HG02943 (cell line): ENCODE data around the gene GABRG3.

Experiments
- ATAC-seq: cut with Tn5 transposase; IDR thresholded peaks from one replicate; pipeline ENCODE4 v1.9.1; 2021; ENCODE audit warnings: mild to moderate bottlenecking, low read depth, moderate library complexity; ENCODE audit not compliant: unreplicated experiment

The GABRG3 gene

GRCh38 chr15:27382361-27383025 lies 411.5 kb downstream of the GABRG3 start:
- ATAC-seq = no peak

GRCh38 chr15:27383726-27384125 lies 412.7 kb downstream of the GABRG3 start:
- no peak for ATAC-seq

- no peak for ATAC-seq
Measured at GRCh38 chr15:27392163-27392562, 421.2 kb downstream of the GABRG3 start.

- no peak for ATAC-seq
Measured at GRCh38 chr15:27396521-27396920, 425.5 kb downstream of the GABRG3 start.

- ATAC-seq = no peak
Measured at GRCh38 chr15:27396996-27397395, 426.0 kb downstream of the GABRG3 start.

GRCh38 chr15:27398631-27399161 lies 427.7 kb downstream of the GABRG3 start:
- ATAC-seq = no peak

GRCh38 chr15:27399241-27399640 lies 428.3 kb downstream of the GABRG3 start:
- no peak for ATAC-seq

GRCh38 chr15:27401471-27401870 lies 430.5 kb downstream of the GABRG3 start:
- ATAC-seq = no peak

GRCh38 chr15:27408428-27408827 lies 437.4 kb downstream of the GABRG3 start:
- no peak for ATAC-seq

- ATAC-seq = no peak
Measured at GRCh38 chr15:27410996-27411605, 440.1 kb downstream of the GABRG3 start.

GRCh38 chr15:27412415-27412814 lies 441.4 kb downstream of the GABRG3 start:
- no peak for ATAC-seq

- ATAC-seq = no peak
Measured at GRCh38 chr15:27414168-27414870, 443.3 kb downstream of the GABRG3 start.

- ATAC-seq = no peak
Measured at GRCh38 chr15:27418726-27419125, 447.7 kb downstream of the GABRG3 start.

- ATAC-seq = no peak
Measured at GRCh38 chr15:27422997-27423396, 452.0 kb downstream of the GABRG3 start.

- no peak for ATAC-seq
Measured at GRCh38 chr15:27426805-27427204, 455.8 kb downstream of the GABRG3 start.

GRCh38 chr15:27427276-27427675 lies 456.3 kb downstream of the GABRG3 start:
- no peak for ATAC-seq

GRCh38 chr15:27428151-27428550 lies 457.2 kb downstream of the GABRG3 start:
- no peak for ATAC-seq

GRCh38 chr15:27429577-27429976 lies 458.6 kb downstream of the GABRG3 start:
- no peak for ATAC-seq

GRCh38 chr15:27433604-27434003 lies 462.6 kb downstream of the GABRG3 start:
- no peak for ATAC-seq

GRCh38 chr15:27438403-27439375 lies 467.7 kb downstream of the GABRG3 start:
- ATAC-seq = no peak
